Glutamatergic neuron (in vitro differentiated cells): ENCODE data around the gene SCD5. TPM values are rescaled to one million over a fixed set of nuclear protein-coding genes. Genes with fewer than 3 reads are reported as not detected.

Experiments used
- DNase-seq: peaks from one replicate; pipeline ENCODE4 v3.0.0; 2022
- H3K27ac Mint-ChIP-seq: one replicate; pipeline ENCODE4 v1.8.0; 2020; ENCODE audit warnings: mild to moderate bottlenecking, mixed read lengths, inconsistent platforms; ENCODE audit not compliant: unreplicated experiment
- H3K27me3 Mint-ChIP-seq: one replicate; pipeline ENCODE4 v1.8.0; 2020; ENCODE audit warnings: mild to moderate bottlenecking, moderate library complexity, mixed read lengths, inconsistent platforms; ENCODE audit not compliant: unreplicated experiment
- H3K36me3 Mint-ChIP-seq: one replicate; pipeline ENCODE4 v1.8.0; 2020; ENCODE audit warnings: mild to moderate bottlenecking, mixed read lengths, inconsistent platforms; ENCODE audit not compliant: unreplicated experiment
- H3K4me1 Mint-ChIP-seq: one replicate; pipeline ENCODE4 v1.8.0; 2020; ENCODE audit warnings: mild to moderate bottlenecking, low read depth, mixed read lengths, inconsistent platforms; ENCODE audit not compliant: unreplicated experiment
- H3K4me3 Mint-ChIP-seq: one replicate; pipeline ENCODE4 v1.8.0; 2020; ENCODE audit warnings: mild to moderate bottlenecking, mixed read lengths, inconsistent platforms; ENCODE audit not compliant: unreplicated experiment
- H3K9me3 Mint-ChIP-seq: one replicate; pipeline ENCODE4 v1.8.0; 2020; ENCODE audit warnings: mild to moderate bottlenecking, moderate library complexity, mixed read lengths, inconsistent platforms; ENCODE audit not compliant: unreplicated experiment
- CTCF ChIP-seq: fragments of 200-600 bp; sonication (generic); IDR thresholded peaks from one replicate; pipeline ENCODE4 v1.5.0; 2021; ENCODE audit not compliant: partially characterized antibody, unreplicated experiment
- total RNA-seq: library from RNA; stranded (reverse); fragmentation: NEBNext Ultra II Directional; extraction: Animal tissue kit (Norgen Biotek cat#: 25700); gene quantifications from one replicate; pipeline ENCODE4 v1.2.1, GENCODE V29; 2021; ENCODE audit not compliant: unreplicated experiment

Gene SCD5
- total RNA-seq, 1 donor from 2014 or later, result 31.9 TPM

DNA sequence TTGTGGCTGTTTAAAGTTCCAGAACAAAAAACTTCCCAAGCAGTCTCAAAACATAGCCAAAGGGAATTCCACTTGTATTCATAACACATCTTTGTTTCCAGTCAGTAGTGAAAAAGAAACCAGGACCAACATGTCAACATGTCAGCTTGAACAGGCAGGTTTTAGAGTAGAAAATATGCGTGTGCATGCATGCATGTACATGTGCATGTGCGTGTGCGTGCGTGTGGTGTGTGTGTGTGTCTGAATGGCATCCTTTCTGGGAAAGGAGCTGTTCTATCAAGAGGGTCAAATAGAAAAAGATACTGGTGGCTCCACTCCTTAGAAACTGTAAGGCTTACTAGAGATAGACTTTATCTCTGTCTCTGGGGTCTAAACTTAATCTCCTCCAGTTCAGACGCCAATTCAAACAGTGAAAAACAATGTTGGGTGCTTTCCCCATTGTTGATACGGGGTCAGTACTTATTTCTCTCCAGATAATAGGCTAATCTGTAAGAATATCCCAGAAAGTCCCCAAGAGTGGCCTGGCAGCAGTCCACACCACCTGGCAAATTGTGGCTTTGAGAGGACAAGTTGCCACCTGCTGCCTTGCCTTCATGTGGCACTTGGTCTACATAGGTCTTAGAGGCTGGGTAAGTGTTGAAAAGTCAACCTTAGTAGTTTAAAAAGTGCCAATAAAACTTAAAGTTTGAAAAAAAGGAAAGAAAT lies 110.4 kb downstream of the SCD5 start:
- no peak for TF ChIP-seq CTCF
- DNase-seq, result no peak
- Mint-ChIP-seq H3K27me3 (peaks cover 2% of the 10 kb centered on the region), H3K4me1 (no peaks in the 10 kb centered on the region), H3K9me3 (peaks cover 1% of the 10 kb centered on the region), H3K27ac (no peak overlapping the region), H3K36me3 (peaks cover 2% of the 10 kb centered on the region), H3K4me3 (no peak overlapping the region)

DNA sequence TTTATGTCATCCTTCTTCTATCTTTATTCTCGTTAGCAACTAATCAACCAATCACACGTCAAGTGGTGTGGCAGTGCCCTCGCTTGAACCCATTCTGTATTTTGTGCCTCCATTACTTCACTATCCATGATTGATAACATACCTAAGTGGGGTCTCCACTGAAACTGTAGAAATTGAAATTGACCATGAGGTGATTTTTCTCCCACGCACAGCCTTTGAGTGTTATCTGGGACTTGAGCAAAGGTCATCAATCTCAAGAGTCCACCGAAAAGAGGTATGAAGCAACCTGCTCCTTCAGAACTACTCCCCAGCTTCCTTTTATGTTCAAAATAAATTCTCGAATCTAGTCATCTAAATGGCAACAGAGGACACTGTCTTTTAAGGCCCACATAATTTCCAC lies 111.1 kb downstream of the SCD5 start:
- no peak overlapping the region for H3K27ac Mint-ChIP-seq
- peaks cover 2% of the 10 kb centered on the region for H3K27me3 Mint-ChIP-seq
- TF ChIP-seq CTCF, result no peak
- H3K4me3 Mint-ChIP-seq, result no peak overlapping the region
- DNase-seq, result no peak
- H3K4me1 Mint-ChIP-seq, result no peaks in the 10 kb centered on the region
- H3K36me3 Mint-ChIP-seq, result no peaks in the 10 kb centered on the region
- H3K9me3 Mint-ChIP-seq, result no peaks in the 10 kb centered on the region

- no peaks in the 10 kb centered on the region for H3K4me1 Mint-ChIP-seq
- H3K4me3 Mint-ChIP-seq, result no peak overlapping the region
- no peaks in the 10 kb centered on the region for H3K9me3 Mint-ChIP-seq
- no peak overlapping the region for H3K27ac Mint-ChIP-seq
- H3K27me3 Mint-ChIP-seq, result no peaks in the 10 kb centered on the region
- no peaks in the 10 kb centered on the region for H3K36me3 Mint-ChIP-seq
- no peak for DNase-seq
- no peak for TF ChIP-seq CTCF
Measured at GRCh38 chr4:82681754-82682153, 116.8 kb downstream of the SCD5 start.

DNA sequence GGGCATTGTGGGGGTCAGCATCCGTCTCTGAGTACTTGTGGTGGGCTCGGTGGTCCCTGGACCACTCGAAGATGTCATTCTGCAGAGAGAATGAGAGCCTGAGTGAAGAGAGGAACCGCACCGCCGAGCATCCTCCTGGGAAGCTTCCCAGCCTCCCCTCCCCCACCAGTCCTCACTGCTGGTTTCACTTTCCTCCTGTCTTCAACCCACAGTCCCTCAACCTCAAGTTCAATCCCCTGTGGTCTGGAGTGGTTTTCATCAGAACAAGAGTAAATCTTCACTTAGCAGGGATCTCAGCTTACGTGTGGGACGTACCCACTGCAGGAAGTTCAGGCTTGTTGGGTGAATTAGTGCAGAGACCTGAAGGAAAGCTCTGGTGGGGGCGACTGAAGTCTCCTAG lies 117.8 kb downstream of the SCD5 start:
- no peaks in the 10 kb centered on the region for H3K9me3 Mint-ChIP-seq
- DNase-seq, result no peak
- no peak for TF ChIP-seq CTCF
- H3K36me3 Mint-ChIP-seq, result no peaks in the 10 kb centered on the region
- H3K27me3 Mint-ChIP-seq, result no peaks in the 10 kb centered on the region
- H3K27ac Mint-ChIP-seq, result no peak overlapping the region
- H3K4me1 Mint-ChIP-seq, result no peaks in the 10 kb centered on the region
- no peak overlapping the region for H3K4me3 Mint-ChIP-seq

DNA sequence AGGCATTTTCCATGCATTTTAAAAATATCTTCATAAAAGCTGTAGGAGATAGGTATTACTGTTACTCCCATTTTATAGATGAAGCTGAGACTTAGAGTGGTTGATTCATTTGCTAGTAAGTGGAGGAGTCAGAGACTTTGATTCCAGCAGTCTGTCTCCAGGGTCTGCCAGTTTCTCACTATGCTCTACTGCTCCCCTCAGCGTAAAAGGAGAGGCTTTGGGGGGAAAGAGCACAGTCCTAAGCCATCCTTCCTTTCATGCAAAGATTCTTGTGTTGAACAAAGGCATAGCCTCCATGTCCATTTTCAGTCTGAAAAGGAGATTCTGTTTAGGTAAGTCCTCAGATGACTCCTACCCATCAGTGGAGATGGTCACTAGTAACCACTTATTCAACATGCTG lies 119.1 kb downstream of the SCD5 start:
- H3K4me3 Mint-ChIP-seq, result no peak overlapping the region
- H3K36me3 Mint-ChIP-seq, result no peaks in the 10 kb centered on the region
- H3K4me1 Mint-ChIP-seq, result no peaks in the 10 kb centered on the region
- no peak for TF ChIP-seq CTCF
- H3K9me3 Mint-ChIP-seq, result no peaks in the 10 kb centered on the region
- DNase-seq, result no peak
- H3K27ac Mint-ChIP-seq, result no peak overlapping the region
- no peaks in the 10 kb centered on the region for H3K27me3 Mint-ChIP-seq
